Measurements from ENCODE around the gene BAMBI.
"Not testable (repeated sequence)": the region's sequence is repeated elsewhere in the genome, so short reads cannot be mapped to it uniquely, and the experiment has no call there.

The BAMBI gene

GRCh38 chr10:28676968-28677887 lies at the start of gene BAMBI:
BAMBI (plus strand) TSS chr10:28677521; CDS start chr10:28677898, 377 bp downstream.
- peak within 1 kb of the TSS; percentile 72 for H3K4me3 ChIP-seq (ENCODE audit: low read length)
- TF ChIP-seq ZNF274 (IDR thresholded peaks at IDR 0.05; ENCODE audit: low read depth, low read length) = no peak

DNA sequence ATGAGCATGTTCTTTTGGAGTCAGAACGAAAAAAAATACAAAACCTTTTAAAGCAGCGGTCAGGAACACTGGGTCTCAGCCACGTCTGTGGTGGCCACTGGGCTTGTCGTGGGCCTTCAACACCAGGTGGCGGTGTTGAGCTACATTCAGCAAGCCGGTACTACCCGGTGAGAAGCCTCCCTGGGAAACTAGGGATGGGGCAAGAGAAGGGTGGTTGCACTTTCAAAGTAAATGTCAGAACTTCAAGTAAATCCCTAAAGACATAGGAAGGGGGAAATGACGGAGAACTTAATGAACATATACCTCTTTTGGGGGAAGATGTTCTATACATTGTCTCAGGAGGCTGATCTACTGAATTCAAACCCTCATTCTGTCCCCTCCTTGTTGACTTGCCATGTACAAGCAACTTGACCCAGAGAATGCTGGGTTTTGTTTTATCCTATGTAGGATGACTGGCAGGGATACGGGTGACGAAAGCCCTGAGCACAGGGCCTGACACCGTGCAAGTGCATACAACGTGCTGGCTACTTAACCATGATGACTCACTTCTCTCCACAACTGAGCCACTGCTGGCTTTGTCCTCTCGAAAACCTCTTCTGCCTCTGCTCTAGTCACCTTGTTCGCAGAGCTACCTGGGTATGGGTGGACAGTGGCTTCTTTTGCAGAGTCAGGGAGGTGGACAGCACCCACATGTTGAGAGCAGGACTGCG lies 49.0 kb upstream of the BAMBI start:
- no peak overlapping the region for H3K4me3 ChIP-seq (ENCODE audit: low read length)
- TF ChIP-seq ZNF274 (IDR thresholded peaks at IDR 0.05; ENCODE audit: low read depth, low read length) = no peak

- no peak for TF ChIP-seq ZNF274 (IDR thresholded peaks at IDR 0.05; ENCODE audit: low read depth, low read length)
These were observed 45.3 kb upstream of the BAMBI start for GRCh38 chr10:28631896-28632583.

GRCh38 chr10:28632584-28632945 lies 44.8 kb upstream of the BAMBI start:
- no peak for TF ChIP-seq ZNF274 (IDR thresholded peaks at IDR 0.05; ENCODE audit: low read depth, low read length)
- no peak overlapping the region for H3K4me3 ChIP-seq (ENCODE audit: low read length)

More at GRCh38 chr10:28631896-28632583, 45.3 kb upstream of the BAMBI start:
- no peak overlapping the region for H3K4me3 ChIP-seq (ENCODE audit: low read length)

- TF ChIP-seq ZNF274 (IDR thresholded peaks at IDR 0.05; ENCODE audit: low read depth, low read length) = no peak
- H3K4me3 ChIP-seq (ENCODE audit: low read length) = no peak overlapping the region
These were observed 43.6 kb upstream of the BAMBI start for GRCh38 chr10:28633750-28634149.

GRCh38 chr10:28637346-28637745 lies 40.0 kb upstream of the BAMBI start:
- no peak overlapping the region for H3K4me3 ChIP-seq (ENCODE audit: low read length)
- TF ChIP-seq ZNF274 (IDR thresholded peaks at IDR 0.05; ENCODE audit: low read depth, low read length) = no peak

DNA sequence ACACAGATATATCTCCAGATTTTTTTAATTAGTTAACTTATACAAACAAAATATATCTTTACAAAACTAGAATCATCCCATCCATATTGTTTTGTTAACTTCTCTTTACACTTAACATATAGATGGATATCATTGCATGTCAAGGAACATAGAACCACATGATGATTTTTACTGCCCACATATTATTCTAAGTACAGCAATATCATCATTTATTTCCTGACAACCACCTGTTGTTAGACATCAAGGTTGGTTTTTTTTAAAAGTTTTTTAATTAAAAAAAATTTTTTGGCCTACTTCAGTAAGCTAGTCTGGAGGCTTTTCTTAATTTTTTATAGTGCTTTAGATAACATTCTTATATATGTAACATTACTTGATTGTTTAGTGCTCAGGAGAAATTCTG lies 38.9 kb upstream of the BAMBI start:
- TF ChIP-seq ZNF274 (IDR thresholded peaks at IDR 0.05; ENCODE audit: low read depth, low read length) = no peak
- no peak overlapping the region for H3K4me3 ChIP-seq (ENCODE audit: low read length)

- TF ChIP-seq ZNF274 (IDR thresholded peaks at IDR 0.05; ENCODE audit: low read depth, low read length) = no peak
- H3K4me3 ChIP-seq (ENCODE audit: low read length) = no peak overlapping the region
These were observed 36.8 kb upstream of the BAMBI start for GRCh38 chr10:28640551-28640950.

DNA sequence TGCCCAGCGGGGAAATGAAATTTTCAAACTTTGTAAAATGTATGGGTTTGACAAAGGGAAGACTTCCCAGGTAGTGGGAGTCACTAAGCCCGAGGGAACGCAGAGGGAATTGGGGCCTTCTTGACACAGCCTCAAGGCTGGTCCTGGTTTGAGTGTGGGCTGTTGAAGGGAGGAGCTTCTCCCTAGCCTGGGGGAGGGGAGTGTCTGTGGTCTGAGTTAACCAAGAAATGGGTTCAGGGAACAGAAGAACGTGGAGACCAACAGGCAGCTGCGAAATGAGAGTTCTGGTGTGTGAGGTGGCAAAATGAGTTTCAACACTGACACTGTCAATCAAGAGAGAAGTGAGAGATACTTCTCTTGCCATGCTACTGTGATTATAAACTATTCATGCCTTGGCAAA lies 32.7 kb upstream of the BAMBI start:
- H3K4me3 ChIP-seq (ENCODE audit: low read length) = no peak overlapping the region
- no peak for TF ChIP-seq ZNF274 (IDR thresholded peaks at IDR 0.05; ENCODE audit: low read depth, low read length)

- no peak overlapping the region for H3K4me3 ChIP-seq (ENCODE audit: low read length)
- TF ChIP-seq ZNF274 (IDR thresholded peaks at IDR 0.05; ENCODE audit: low read depth, low read length) = no peak
These were observed 25.2 kb upstream of the BAMBI start for GRCh38 chr10:28652106-28652505.

DNA sequence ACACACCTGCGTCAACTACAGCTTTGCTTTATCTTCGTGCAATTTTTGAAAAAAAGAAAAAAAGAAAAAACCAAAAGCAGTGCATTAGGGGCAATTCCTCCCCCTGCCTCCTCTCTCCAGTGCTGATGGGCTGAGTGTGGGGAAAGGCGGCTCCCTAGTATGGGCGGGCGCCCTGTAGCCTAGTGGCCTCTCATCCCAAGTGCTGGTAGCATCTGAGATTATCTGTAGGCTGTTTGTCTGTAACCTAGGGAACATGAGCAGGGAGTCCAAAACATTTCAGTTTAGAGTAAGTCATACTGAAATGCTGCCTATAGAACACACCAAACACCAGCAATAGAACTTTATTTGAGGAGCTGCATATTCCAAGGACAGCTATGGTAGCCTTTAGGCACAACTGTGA lies 24.6 kb upstream of the BAMBI start:
- no peak overlapping the region for H3K4me3 ChIP-seq (ENCODE audit: low read length)
- TF ChIP-seq ZNF274 (IDR thresholded peaks at IDR 0.05; ENCODE audit: low read depth, low read length) = no peak

DNA sequence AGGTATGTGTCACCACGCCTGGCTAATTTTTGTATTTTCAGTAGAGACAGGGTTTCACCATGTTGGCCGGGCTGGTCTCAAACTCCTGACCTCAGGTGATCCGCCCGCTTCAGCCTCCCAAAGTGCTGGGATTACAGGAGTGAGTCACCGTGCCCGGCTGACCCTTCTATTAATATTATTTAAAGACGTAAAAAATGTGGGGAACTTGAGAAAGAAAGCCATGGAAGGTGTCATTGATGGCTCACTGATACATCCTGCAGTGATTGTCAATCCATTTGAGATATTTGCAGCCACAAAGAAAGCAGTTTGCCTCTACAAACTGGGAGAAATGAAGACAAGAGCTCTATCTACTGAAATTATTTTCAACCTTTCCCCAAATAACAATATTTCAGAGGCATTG lies 18.5 kb upstream of the BAMBI start:
- H3K4me3 ChIP-seq (ENCODE audit: low read length) = not testable (repeated sequence)

DNA sequence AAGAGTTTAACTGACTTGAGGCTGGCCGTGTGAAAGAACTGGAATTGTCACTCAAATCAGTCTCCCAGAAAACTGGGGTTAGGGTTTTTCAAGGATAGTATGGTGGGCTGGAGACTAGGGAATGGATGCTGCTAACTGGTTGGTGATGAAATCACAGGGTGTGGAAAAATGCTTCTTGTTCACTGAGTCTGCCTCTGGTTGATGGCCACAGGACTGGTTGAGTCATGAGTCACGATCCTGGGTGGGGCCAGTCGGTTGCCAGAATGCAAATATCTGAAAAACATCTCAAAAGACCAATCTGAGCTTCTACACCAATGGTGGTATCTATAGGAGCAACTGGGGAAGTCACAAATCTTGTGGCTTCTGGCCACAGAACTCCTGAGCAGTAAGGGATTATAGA lies 16.3 kb upstream of the BAMBI start:
- no peak overlapping the region for H3K4me3 ChIP-seq (ENCODE audit: low read length)
- TF ChIP-seq ZNF274 (IDR thresholded peaks at IDR 0.05; ENCODE audit: low read depth, low read length) = no peak

GRCh38 chr10:28663576-28664368 lies 13.5 kb upstream of the BAMBI start:
- H3K4me3 ChIP-seq (ENCODE audit: low read length) = no peak overlapping the region
- TF ChIP-seq ZNF274 (IDR thresholded peaks at IDR 0.05; ENCODE audit: low read depth, low read length) = no peak
